ENCODE results near the gene SECISBP2L.

DNA sequence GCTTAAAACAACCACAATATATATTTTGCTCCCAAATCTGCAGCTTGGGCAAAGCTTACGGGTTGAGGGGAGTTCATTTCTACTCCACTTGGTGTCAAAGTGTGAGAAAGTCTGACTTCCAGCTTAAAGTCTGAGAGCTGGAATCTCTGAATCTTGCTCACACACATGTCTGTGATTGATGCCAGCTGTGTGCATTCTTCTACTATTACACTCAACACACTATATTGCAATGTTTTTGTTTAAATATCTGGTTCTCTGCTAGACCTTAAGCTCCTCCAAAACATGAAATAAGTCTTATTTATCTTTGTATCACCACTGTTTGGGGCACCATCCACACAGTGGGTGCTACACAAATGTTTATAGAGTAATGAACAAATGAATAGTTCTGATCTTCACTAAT, 36.7 kb upstream of the SECISBP2L start:
- TF ChIP-seq, protein P1, sequence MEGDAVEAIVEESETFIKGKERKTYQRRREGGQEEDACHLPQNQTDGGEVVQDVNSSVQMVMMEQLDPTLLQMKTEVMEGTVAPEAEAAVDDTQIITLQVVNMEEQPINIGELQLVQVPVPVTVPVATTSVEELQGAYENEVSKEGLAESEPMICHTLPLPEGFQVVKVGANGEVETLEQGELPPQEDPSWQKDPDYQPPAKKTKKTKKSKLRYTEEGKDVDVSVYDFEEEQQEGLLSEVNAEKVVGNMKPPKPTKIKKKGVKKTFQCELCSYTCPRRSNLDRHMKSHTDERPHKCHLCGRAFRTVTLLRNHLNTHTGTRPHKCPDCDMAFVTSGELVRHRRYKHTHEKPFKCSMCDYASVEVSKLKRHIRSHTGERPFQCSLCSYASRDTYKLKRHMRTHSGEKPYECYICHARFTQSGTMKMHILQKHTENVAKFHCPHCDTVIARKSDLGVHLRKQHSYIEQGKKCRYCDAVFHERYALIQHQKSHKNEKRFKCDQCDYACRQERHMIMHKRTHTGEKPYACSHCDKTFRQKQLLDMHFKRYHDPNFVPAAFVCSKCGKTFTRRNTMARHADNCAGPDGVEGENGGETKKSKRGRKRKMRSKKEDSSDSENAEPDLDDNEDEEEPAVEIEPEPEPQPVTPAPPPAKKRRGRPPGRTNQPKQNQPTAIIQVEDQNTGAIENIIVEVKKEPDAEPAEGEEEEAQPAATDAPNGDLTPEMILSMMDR (IDR thresholded peaks at IDR 0.05), result no peak
- TF ChIP-seq POLR2A (IDR thresholded peaks at IDR 0.05), result no peak
